ENCODE results near the gene ATG16L1. TPM values are rescaled to one million over a fixed set of nuclear protein-coding genes. Genes with fewer than 3 reads are reported as not detected.

ATG16L1 gene
- total RNA-seq, 3 donors from 2014 or later (not counting 1 experiment from before 2014, with no cell fraction given): 106 to 142 (median 117) TPM

DNA sequence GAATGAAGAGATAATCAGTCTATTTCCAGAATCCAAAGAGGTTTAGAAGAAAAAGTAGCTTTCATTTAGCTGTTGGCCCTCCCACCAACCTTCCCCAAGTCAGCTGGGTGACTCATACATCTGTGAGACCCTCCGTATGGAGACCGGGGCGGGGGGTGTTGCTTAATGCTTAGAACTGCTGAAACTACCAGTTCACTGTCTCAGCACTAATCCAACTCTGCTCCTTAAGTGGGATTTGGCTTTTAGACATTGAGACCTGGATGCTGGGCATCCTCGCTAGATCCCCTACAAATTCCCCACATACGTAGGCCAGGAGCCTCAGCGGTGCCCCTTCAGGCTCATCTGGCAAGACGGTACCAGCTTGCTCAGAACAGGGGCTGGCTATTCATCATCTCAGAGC, 56.1 kb downstream of the ATG16L1 start, which contains the start of gene SAG:
TSS of gene SAG (plus strand) at position 252 of the 400 bp plus-strand sequence. CDS start 1,374 bp downstream, outside the sequence.
- Histone ChIP-seq H3K9me3 (ENCODE audit: control insufficient read depth, insufficient read depth, low read length) (no peaks in the 10 kb centered on the region), H3K27me3 (ENCODE audit: control insufficient read depth, insufficient read depth, low read length) (no peaks in the 10 kb centered on the region), H3K36me3 (ENCODE audit: control insufficient read depth, insufficient read depth, low read length) (no peaks in the 10 kb centered on the region), H3K4me3 (ENCODE audit: low read length) (no peak within 1 kb of the TSS), H3K4me1 (ENCODE audit: control insufficient read depth, insufficient read depth, low read length) (peaks cover 19% of the 10 kb centered on the region), H3K27ac (ENCODE audit: low read length) (no peak within 1 kb of the TSS)
- no peak for DNase-seq
- Mint-ChIP-seq H3K36me3 (no peaks in the 10 kb centered on the region), H3K27me3 (ENCODE audit: low read depth in 2 of 2) (no peaks in the 10 kb centered on the region), H3K4me1 (peaks cover 18 to 24% of the 10 kb centered on the region in 2 donors), H3K4me3 (no peak within 1 kb of the TSS), H3K9me3 (no peaks in the 10 kb centered on the region), H3K27ac (no peak within 1 kb of the TSS)
- 98% methylated on average over 7 of the region's 7 CpGs for WGBS (ENCODE audit: insufficient coverage)
- no peak for ATAC-seq
- intact Hi-C loops (cut with micrococcal nuclease): no loop called here
- TF ChIP-seq, protein P1, sequence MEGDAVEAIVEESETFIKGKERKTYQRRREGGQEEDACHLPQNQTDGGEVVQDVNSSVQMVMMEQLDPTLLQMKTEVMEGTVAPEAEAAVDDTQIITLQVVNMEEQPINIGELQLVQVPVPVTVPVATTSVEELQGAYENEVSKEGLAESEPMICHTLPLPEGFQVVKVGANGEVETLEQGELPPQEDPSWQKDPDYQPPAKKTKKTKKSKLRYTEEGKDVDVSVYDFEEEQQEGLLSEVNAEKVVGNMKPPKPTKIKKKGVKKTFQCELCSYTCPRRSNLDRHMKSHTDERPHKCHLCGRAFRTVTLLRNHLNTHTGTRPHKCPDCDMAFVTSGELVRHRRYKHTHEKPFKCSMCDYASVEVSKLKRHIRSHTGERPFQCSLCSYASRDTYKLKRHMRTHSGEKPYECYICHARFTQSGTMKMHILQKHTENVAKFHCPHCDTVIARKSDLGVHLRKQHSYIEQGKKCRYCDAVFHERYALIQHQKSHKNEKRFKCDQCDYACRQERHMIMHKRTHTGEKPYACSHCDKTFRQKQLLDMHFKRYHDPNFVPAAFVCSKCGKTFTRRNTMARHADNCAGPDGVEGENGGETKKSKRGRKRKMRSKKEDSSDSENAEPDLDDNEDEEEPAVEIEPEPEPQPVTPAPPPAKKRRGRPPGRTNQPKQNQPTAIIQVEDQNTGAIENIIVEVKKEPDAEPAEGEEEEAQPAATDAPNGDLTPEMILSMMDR (IDR thresholded peaks at IDR 0.05): no peak

DNA sequence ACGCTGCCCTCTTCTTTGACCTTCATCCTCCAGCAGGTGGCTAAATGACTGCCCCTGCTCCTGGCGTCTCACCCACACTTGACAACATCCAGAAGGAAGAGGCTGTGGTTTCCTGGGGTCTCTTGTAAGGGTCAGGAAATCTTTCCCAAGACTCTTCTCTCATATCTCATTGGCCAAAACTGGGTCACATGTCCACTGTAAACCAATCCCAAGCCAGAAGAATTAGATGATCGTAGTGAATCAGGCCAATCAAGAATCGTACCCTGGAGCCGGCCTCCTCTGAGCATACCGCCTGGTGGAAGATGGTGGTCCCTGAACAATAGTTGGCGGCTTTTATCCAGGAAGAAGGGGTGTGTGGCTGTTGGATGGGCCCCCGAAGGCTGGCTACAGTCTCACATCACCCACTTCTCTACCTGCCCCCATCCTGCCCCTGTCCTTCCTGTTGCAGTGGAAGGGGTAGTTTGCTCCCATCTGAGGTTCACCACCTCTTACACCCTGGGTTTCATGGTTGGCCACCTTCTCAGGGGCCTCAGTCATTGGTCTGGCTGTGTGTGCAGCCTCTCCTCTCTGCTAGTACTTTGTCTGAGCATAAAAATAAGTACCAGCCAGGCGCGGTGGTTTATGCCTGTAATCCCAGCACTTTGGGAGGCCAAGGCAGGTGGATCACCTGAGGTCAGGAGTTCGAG, 59.9 kb downstream of the ATG16L1 start:
- peak overlapping the region in 1 of 2 donors; percentile 58 for H3K27ac Mint-ChIP-seq
- ATAC-seq: peak; percentile 52 to 91 (median 59)

DNA sequence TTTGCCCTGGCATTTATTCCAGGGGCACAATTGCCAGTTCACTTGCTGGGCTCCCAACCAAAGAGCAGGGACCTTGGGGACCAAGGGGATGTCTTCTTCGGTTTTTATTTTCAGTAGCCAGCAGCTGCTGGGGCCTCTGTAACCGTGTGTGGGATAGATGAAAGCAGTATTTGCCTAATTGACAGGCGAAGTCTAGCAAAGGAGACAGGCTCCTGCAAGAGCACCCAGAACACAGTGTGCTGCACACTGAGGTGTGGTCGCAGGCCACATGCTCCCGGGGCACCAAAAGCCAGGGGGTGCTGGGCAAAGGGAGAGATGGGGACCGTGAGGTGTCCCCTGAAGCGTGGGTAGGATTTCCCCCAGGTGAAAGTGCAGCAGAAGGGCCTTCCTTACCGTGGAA, 61.4 kb downstream of the ATG16L1 start:
- Histone ChIP-seq H3K4me3 (ENCODE audit: low read length) (no peak overlapping the region), H3K9me3 (ENCODE audit: control insufficient read depth, insufficient read depth, low read length) (no peaks in the 10 kb centered on the region), H3K27ac (ENCODE audit: low read length) (no peak overlapping the region), H3K27me3 (ENCODE audit: control insufficient read depth, insufficient read depth, low read length) (no peaks in the 10 kb centered on the region), H3K4me1 (ENCODE audit: control insufficient read depth, insufficient read depth, low read length) (peaks cover 32% of the 10 kb centered on the region), H3K36me3 (ENCODE audit: control insufficient read depth, insufficient read depth, low read length) (no peaks in the 10 kb centered on the region)
- Mint-ChIP-seq H3K4me3 (no peak overlapping the region), H3K36me3 (no peaks in the 10 kb centered on the region), H3K27me3 (ENCODE audit: low read depth in 2 of 2) (peaks cover 0 to 4% of the 10 kb centered on the region in 2 donors), H3K27ac (peak overlapping the region in 1 of 2 donors; percentile 32), H3K4me1 (peaks cover 25 to 26% of the 10 kb centered on the region in 2 donors), H3K9me3 (no peaks in the 10 kb centered on the region)
- TF ChIP-seq, protein P1 (IDR thresholded peaks at IDR 0.05): no peak
- intact Hi-C loops (cut with micrococcal nuclease): no loop called here
- 66% methylated on average over 8 of the region's 8 CpGs for WGBS (ENCODE audit: insufficient coverage)
- no peak for ATAC-seq
- DNase-seq: no peak

More for the DNA sequence above, 59.9 kb downstream of the ATG16L1 start:
- Histone ChIP-seq H3K27me3 (ENCODE audit: control insufficient read depth, insufficient read depth, low read length) (no peaks in the 10 kb centered on the region), H3K4me1 (ENCODE audit: control insufficient read depth, insufficient read depth, low read length) (peaks cover 32% of the 10 kb centered on the region), H3K27ac (ENCODE audit: low read length) (no peak overlapping the region), H3K4me3 (ENCODE audit: low read length) (no peak overlapping the region), H3K36me3 (ENCODE audit: control insufficient read depth, insufficient read depth, low read length) (no peaks in the 10 kb centered on the region), H3K9me3 (ENCODE audit: control insufficient read depth, insufficient read depth, low read length) (no peaks in the 10 kb centered on the region)
- DNase-seq: peak in 1 of 2 donors; percentile 19
- H3K36me3 Mint-ChIP-seq: no peaks in the 10 kb centered on the region
- 94% methylated on average over 5 of the region's 11 CpGs for WGBS (ENCODE audit: insufficient coverage)
- peak overlapping the region; percentile 54 for H3K4me3 Mint-ChIP-seq
- peaks cover 0 to 4% of the 10 kb centered on the region in 2 donors for H3K27me3 Mint-ChIP-seq (ENCODE audit: low read depth in 2 of 2)
- H3K4me1 Mint-ChIP-seq: peaks cover 25 to 26% of the 10 kb centered on the region in 2 donors
- TF ChIP-seq, protein P1 (IDR thresholded peaks at IDR 0.05): no peak
- intact Hi-C loops (cut with micrococcal nuclease): no loop called here
- H3K9me3 Mint-ChIP-seq: no peaks in the 10 kb centered on the region

Data from natural killer cell (primary cell).